HG03565 (cell line): ENCODE results near the gene PCTP.

Experiments
- ATAC-seq: cut with Tn5 transposase; IDR thresholded peaks from one replicate; pipeline ENCODE4 v1.9.1; 2021; ENCODE audit warnings: mild to moderate bottlenecking, moderate library complexity; ENCODE audit not compliant: unreplicated experiment

PCTP gene

GRCh38 chr17:55727275-55727674 is 23.6 kb upstream of the PCTP start:
- ATAC-seq: no peak

DNA sequence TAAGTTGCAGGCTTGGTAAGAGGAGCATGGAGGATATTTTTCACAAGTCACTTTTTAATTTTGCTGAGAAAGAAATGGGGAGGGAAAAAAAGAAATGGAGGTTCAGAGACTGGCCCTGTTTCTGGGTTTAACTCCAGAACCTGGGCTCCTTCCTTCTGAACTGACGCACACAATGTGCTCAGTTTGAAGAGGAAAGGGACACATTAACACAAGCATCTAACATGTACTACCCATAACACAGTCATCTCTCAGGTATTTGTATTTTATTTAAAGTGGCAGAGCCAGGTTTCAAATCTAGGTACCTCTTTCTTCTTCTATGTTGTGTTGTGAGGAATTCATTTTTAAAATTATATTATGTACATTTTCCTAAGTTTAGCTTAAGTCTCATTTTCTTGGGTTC is 22.9 kb upstream of the PCTP start:
- no peak for ATAC-seq

GRCh38 chr17:55728361-55728760 is 22.5 kb upstream of the PCTP start:
- no peak for ATAC-seq

DNA sequence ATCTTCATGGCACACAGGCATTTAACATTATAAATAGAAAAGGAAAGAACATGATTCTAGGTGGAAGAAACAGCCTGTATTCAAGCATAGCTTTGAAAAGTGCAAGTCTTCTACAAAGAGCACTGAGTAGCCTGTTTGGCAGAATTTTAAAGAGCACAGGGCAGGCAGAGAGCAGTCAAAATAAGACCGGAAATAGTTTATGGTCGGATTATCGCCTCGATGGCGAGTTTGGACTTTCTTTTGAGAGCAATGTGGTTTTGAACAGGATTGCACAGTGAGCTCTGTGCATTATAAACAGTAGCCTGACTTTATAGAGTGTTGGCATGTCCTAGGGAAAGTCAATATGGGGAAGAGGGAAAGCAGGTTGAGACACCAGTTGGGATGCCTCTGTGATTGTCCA is 22.0 kb upstream of the PCTP start:
- ATAC-seq: no peak

DNA sequence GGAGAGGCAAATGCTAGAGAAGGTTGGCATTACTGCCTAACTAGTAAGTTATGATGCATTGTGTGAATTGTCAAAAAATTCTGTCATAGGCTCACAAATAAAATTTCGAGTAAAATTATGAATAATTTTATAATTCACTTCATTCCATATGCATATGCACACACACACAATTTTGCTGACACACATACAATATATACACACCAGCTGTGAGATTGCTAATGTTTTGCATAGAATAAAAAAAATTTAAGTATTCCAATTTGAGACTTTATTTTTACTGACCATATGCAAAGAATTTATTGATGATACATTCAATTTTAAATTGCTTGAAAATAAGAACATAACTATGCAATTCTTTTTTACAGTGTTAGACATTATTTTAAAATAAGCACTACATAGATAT is 21.4 kb upstream of the PCTP start:
- no peak for ATAC-seq

DNA sequence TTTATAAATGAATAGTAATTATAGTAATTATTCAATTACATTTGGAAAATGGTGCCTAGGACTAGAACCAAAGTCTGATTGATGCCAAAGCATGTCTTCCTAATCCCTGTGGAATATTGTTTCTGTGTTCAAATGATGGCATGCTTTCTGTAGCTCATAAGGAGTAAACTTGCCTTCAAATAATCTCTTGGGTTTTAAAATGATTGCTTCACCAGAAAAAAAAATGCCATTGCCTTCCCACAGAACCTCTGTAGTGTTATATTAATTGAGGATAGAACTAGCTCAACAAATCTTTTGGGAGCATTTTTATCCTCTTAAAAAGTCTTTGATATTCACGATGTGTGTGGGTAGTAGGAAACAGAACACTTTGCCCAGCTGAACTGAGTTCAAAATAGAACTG is 20.5 kb upstream of the PCTP start:
- no peak for ATAC-seq

DNA sequence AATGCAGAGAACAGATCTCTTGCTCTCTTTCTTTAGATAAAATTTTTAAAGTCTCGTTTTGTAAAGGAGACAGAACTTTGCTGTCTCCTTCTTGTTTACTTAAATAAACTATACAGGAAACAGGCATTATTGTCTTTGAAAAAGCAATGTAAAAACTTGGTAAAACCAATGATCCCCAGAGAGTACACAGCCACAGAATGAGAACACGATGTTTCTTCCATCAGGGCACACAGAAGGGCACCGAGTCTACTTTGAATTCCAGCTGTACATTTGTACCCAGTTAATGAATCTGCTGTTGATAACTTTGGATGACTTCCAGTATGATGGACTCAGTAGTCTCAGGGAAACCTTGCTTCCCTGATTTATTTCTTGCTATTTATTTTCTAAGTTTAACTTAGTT is 20.0 kb upstream of the PCTP start:
- no peak for ATAC-seq

GRCh38 chr17:55731586-55732250 is 19.1 kb upstream of the PCTP start:
- ATAC-seq: no peak

DNA sequence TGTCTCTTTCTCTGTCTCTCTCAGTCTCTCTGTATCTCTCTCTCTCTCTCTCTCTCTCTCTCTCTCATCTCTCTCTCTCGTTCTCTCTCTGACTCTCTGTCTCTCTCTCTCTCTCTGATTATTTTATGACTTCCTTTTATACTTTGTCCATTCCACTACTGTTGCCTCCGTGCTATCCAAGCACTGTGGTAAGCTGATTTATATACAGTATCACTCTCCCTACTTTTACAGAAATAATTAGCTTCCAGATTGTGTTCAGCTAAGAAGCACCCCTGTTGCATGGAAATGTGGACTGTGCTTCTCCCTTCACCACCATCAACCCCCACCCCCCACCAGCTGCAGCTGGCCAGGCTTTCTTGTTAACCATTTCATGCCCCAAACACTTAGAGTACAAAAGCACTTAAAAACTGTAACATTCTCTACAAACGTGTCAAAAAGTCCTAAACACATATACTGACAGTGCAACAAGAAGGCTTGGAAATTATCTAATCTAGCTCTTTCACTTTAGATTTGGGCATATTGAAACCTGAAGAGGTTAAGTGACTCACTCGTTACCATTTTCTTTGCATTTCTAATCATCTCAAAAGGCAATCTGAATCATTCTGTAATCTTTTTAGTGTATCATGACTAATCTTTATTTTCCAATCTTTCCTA is 16.6 kb upstream of the PCTP start:
- ATAC-seq: peak; percentile 61

- ATAC-seq: no peak
Measured at GRCh38 chr17:55735731-55736405, 15.0 kb upstream of the PCTP start.

- ATAC-seq: no peak
Measured at GRCh38 chr17:55737976-55738501, 12.8 kb upstream of the PCTP start.

- no peak for ATAC-seq
Measured at GRCh38 chr17:55740511-55741355, 10.1 kb upstream of the PCTP start.

DNA sequence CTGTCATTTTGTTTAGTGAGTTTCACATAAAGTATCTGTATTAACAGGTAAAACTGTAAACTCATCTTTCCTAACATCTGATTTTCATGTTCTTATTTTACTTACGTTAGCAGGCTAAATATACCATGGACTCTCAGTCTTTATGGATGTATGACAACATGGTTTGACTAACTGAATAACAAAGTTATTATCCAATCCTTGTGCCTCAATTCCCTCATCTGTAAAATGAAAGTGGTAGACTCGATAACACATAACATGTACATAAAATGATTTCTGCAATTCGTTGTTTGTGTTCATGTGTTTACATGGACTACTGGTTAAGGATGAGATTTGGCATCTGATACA is 9.5 kb upstream of the PCTP start:
- no peak for ATAC-seq

DNA sequence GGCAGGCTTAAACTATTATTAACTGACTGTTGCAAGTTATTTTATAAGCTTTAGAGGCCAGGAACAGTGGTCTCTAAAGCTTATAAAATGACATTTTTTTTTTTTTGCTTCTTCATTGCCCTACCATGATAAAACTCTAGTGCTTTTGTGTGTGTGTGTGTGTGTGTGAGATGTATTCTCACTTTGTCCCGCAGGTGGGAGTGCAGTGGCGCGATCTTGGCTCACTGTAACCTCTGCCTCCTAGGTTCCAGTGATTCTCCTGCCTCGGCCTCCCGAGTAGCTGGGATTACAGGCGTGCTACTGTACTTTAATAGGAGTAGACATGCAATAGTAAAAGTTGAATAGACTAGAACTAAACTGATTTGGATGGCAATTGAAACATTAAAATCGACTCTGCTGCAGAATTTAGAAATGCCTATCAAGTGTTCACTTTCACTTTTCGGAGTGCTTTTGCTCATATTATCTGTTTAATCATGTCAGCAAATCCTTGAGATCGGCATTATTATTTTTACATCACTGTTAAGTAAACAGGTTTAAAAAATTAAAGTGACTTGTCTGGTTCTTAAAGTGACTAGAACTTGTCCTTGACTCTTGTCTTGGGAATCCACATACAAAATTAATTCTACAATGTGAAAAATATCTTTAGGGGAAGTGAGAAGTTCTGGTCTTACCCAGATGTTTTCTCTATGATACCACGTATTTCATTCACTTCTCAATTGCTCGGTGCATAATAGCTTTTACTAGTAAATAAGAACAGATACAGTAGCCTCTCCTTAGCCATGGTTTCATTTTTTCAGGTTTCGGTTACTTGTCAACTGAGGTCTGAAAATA is 8.4 kb upstream of the PCTP start:
- ATAC-seq: peak; percentile 93

DNA sequence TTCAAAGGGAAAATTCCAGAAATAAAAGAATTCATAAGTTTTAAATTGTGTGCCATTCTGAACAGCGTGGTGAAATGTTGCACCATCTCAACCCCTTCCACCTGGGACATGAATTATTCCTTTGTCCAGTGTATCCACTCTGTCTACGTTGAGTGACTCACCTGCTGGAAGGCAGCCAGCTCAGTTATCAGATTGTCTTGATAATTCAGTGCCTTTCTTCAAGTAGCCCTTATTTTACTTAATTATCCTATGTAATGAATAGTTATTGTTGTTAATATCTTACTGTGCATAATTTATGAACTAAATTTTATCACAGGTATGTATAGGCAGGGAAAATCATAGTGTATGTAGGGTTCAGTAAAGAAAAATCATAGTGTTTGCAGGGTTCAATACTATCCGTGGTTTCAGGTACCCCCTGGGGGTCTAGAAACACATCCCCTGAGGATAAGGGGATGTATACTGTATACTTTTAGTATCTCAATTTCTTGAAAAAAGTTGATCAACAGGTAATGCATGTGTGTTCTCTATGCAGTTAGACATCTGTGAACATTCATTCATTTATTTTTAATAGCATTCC is 7.7 kb upstream of the PCTP start:
- ATAC-seq: peak; percentile 24

DNA sequence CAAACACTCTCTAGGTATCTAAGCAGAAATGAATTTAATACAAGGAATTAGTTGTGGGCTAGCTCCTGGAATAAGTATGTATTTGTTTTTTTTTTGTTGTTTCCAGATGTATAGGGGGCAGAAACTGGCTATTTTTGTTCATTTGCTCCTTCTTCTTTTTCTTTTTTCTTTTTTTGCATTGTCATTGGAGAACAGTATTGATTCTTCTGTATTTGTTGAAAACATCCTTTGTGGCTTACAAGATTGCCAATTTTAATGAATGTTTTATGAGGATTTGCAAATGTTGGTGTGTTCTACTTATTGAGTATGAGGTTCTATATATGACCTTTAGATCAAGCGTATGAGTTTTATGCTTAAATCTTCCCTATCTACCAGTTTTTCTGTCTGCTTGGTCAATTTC is 5.6 kb upstream of the PCTP start:
- ATAC-seq: no peak

- no peak for ATAC-seq
Measured at GRCh38 chr17:55746466-55746865, 4.4 kb upstream of the PCTP start.

GRCh38 chr17:55747209-55747608 is 3.6 kb upstream of the PCTP start:
- ATAC-seq: no peak

DNA sequence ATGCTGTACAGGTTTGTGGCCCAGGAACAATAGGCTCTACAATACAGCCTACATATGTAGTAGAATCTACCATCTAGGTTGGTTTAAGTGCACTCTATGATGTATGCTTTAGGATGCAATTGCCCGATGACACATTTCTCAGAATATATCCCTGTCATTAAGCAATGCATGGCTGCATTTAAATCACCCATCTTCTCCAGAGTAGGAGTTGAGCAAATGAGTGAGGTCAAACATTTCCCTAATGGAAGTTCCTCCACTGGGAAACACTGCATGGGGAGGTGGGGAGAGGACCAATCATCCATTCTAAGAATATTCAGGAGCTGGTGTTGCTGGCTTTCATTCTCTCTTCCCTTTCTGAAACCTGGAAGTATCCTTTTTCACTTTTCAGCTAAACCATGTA is 2.0 kb upstream of the PCTP start:
- no peak for ATAC-seq

GRCh38 chr17:55749985-55750384 is 866 bp upstream of the PCTP start:
- ATAC-seq: no peak
